Kidney (tissue), 14 donors: Measurements from ENCODE around the gene CRNN. TPM values are rescaled to one million over a fixed set of nuclear protein-coding genes. Genes with fewer than 3 reads are reported as not detected.
A peak's percentile ranks its signal among the peaks of the same experiment; 100 is the strongest.

ENCODE experiments used
- DNase-seq, 5 donors: peaks; one replicate each; pipeline ENCODE4 v3.0.0-alpha.2; 2013 to 2020
- FAIRE-seq: peaks from 2 replicates; lab custom pipeline; 2012; peaks lifted over from hg19 to GRCh38; lab: Jason Lieb, UNC
- H3K27ac ChIP-seq, 2 donors: one replicate each; pipeline ENCODE4 v1.7.0; 2013; ENCODE audit warnings: low read depth in 2 of 2, low read length in 2 of 2, inconsistent platforms in 1 of 2
- H3K27me3 ChIP-seq: one replicate; pipeline ENCODE4 v1.7.1; 2013; ENCODE audit warnings: low read length, inconsistent platforms; ENCODE audit not compliant: control insufficient read depth, insufficient read depth
- H3K36me3 ChIP-seq, 3 donors: one replicate each; pipeline versions ENCODE4 v1.7.0 to v1.7.1; 2013; ENCODE audit warnings: low read length in 3 of 3, control low read depth in 1 of 3, inconsistent platforms in 1 of 3; ENCODE audit not compliant: insufficient read depth in 3 of 3, control insufficient read depth in 2 of 3
- H3K4me1 ChIP-seq, 3 donors: one replicate each; pipeline versions ENCODE4 v1.7.0 to v1.7.1; 2013; ENCODE audit warnings: low read length in 3 of 3, inconsistent platforms in 1 of 3, low read depth in 1 of 3; ENCODE audit not compliant: control insufficient read depth in 2 of 3, insufficient read depth in 2 of 3
- H3K4me3 ChIP-seq, 3 donors: one replicate each; pipeline versions ENCODE4 v1.7.0 to v1.8.1; 2013; ENCODE audit warnings: low read length in 3 of 3, control low read depth in 1 of 3, inconsistent platforms in 1 of 3
- H3K9ac ChIP-seq, 3 donors: one replicate each; pipeline versions ENCODE4 v1.7.0 to v1.7.1; 2013; ENCODE audit warnings: low read length in 3 of 3, control low read depth in 1 of 3, inconsistent platforms in 1 of 3
- H3K9me3 ChIP-seq, 3 donors: one replicate each; pipeline versions ENCODE4 v1.7.0 to v1.7.1; 2013; ENCODE audit warnings: low read length in 3 of 3, control low read depth in 1 of 3, inconsistent platforms in 1 of 3; ENCODE audit not compliant: control insufficient read depth in 2 of 3, insufficient read depth in 1 of 3
- intact Hi-C: fragments of 100-400 bp; cut with DNase I; formaldehyde crosslinking; loops from one replicate; pipeline ENCODE4 v1.11.1; 2022
- polyA plus RNA-seq: library from polyadenylated mRNA; stranded (reverse); fragments of 350-450 nt; fragmentation: Illumina TruSeq; extraction: RNeasy Lipid Tissue Mini Kit (QIAGEN cat#74804); gene quantifications from one replicate; pipeline ENCODE4 v1.2.3, GENCODE V29; 2014; ENCODE audit warnings: low read depth, low replicate concordance; ENCODE audit not compliant: insufficient read depth
- total RNA-seq: library from RNA; stranded (reverse); fragmentation: NEBNext Ultra II Directional; extraction: Animal tissue kit (Norgen Biotek cat#: 25700); gene quantifications from one replicate; pipeline ENCODE4 v1.2.1, GENCODE V29; 2021
- TF ChIP-seq, protein P1 (sequence below): IDR thresholded peaks from 3 replicates; pipeline ENCODE4 v1.5.1; 2012; ENCODE audit warnings: mild to moderate bottlenecking, moderate library complexity, borderline replicate concordance; ENCODE audit not compliant: insufficient read depth; ENCODE audit errors: extremely low read depth
- donor health status: control.
- donor health status: control.
- donor health status: control.
- donor health status: control.
- donor health status: control.
- donor health status: DM: yes; HTN: yes; CAD: no.
- donor health status: Normal renal cell carcinoma (clear cell type).

CRNN gene
- total and polyA plus RNA-seq, 2 donors from 2014 or later, result not detected

DNA sequence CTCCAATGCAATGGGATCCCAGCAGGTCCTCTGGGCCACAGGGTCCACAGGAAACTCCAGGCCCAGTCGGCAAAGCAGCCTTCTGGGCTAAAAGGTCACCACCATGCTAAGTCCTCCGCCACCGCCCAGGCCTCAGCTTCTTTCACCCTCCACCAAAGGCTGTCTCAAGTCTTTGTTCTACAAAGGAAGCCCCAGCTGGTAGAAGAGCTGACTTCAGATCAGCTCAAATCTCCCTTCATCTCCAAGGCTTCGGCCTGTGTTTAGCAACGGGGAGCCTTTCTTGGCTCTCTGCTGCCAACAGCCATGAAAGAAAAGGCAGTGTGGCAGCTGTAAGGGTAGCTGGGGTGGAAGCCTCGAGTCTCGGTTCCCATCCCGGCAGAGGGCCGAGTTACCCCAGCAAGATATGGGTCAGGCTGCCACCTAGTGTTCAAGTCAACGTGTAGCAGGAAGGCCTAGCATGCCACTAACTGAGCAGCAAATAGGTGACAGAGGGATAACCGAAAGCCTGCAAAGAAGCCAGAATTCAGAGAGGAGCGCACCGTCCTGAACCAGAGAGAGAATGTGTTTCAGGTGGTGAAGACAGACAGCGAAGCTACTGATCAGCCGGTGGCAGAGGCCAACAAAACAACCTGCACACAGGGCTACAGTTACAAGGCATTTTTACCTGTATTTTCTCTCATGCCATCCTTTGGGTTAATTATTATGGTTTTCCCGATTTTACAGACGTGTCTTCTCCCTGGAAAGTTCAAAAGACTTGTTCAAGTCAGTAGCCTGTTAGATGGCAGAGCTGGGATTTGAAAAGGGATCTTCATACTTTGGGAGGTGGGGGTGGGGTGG is 26.8 kb upstream of the CRNN start:
- Histone ChIP-seq H3K27ac (peak overlapping the region in 1 of 2 donors; percentile 50), H3K27me3 (no peaks in the 10 kb centered on the region), H3K9me3 (no peaks in the 10 kb centered on the region), H3K4me1 (no peaks in the 10 kb centered on the region), H3K9ac (no peak overlapping the region), H3K36me3 (no peaks in the 10 kb centered on the region), H3K4me3 (no peak overlapping the region)
- DNase-seq (peak in 4 of 5 donors; percentile 59 to 83 (median 75)), FAIRE-seq (no peak)
- TF ChIP-seq, protein P1, sequence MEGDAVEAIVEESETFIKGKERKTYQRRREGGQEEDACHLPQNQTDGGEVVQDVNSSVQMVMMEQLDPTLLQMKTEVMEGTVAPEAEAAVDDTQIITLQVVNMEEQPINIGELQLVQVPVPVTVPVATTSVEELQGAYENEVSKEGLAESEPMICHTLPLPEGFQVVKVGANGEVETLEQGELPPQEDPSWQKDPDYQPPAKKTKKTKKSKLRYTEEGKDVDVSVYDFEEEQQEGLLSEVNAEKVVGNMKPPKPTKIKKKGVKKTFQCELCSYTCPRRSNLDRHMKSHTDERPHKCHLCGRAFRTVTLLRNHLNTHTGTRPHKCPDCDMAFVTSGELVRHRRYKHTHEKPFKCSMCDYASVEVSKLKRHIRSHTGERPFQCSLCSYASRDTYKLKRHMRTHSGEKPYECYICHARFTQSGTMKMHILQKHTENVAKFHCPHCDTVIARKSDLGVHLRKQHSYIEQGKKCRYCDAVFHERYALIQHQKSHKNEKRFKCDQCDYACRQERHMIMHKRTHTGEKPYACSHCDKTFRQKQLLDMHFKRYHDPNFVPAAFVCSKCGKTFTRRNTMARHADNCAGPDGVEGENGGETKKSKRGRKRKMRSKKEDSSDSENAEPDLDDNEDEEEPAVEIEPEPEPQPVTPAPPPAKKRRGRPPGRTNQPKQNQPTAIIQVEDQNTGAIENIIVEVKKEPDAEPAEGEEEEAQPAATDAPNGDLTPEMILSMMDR, result peak; percentile 91
- intact Hi-C loops, result no loop called here

DNA sequence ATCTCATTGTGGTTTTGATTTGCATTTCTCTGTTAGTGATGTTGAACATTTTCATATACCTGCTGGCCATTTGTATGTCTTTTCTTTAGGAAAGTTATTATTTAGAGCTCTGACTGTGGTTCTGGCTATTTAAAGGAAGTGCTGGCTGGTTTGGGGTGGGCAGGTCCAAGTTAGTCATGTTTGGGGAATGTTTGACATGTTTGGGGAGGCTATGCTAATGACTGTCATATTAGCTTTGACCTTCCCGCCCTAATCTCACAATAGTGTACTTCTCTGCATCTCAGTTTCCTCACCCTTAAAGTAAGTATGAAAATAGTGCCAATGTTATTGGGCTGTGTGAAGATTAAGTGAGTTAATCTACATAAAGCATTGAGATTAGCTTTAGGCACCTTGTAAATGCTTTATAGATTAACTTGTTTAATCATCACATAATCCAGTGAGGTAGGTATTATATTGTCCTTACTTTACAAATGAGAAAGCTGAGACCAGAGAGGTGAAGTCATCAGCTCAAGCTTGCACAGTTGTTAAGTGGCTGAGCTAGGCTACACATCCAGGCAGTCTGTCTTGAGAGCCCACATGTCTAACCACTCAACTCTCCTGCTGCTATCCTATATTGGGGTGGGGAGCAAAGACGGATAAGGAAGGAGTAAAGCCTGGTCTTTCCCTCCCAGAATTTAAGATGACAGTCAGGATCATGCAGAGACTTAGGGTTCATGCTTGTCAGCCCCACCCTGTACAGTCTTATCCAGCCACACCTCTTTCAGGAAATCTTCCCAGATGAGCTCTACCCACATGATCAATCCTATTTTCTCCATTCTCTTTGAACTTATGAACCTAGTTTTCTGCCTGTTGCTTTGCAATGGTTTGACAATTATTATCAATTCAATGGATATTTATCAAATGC is 22.8 kb upstream of the CRNN start:
- intact Hi-C loops, result no loop called here
- H3K36me3 ChIP-seq, result no peaks in the 10 kb centered on the region
- no peak overlapping the region for H3K9ac ChIP-seq
- TF ChIP-seq, protein P1, result no peak
- DNase-seq, result no peak
- H3K27me3 ChIP-seq, result no peaks in the 10 kb centered on the region
- no peaks in the 10 kb centered on the region for H3K9me3 ChIP-seq
- no peak overlapping the region for H3K27ac ChIP-seq
- H3K4me3 ChIP-seq, result no peak overlapping the region
- H3K4me1 ChIP-seq, result no peaks in the 10 kb centered on the region
- no peak for FAIRE-seq

DNA sequence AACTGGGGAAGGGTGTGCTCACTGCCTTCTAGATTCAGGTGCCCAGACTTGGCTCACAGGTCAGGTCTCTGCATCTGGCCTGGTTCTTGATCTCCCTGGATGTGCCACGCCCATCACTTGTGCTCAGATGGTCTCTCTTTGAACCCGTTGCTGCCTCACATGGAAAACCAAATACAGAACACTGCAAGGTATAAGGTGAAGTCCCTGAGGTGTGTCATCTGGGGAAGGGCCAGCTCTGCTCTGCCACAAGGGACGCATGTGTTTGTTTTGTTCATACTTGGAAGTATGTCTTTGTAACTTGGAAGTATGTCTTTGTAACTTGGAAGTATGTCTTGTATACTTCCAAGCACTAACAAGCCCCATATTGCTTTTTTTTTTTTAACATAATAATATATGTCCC is 13.4 kb upstream of the CRNN start:
- FAIRE-seq (no peak), DNase-seq (no peak)
- no peak overlapping the region for H3K9ac ChIP-seq
- H3K4me1 ChIP-seq, result no peaks in the 10 kb centered on the region
- intact Hi-C loops, result no loop called here
- H3K36me3 ChIP-seq, result no peaks in the 10 kb centered on the region
- no peak overlapping the region for H3K27ac ChIP-seq
- peaks cover 0 to 5% (median 0%) of the 10 kb centered on the region in 3 donors for H3K9me3 ChIP-seq
- TF ChIP-seq, protein P1, result no peak
- no peak overlapping the region for H3K4me3 ChIP-seq
- no peaks in the 10 kb centered on the region for H3K27me3 ChIP-seq
